Lower leg skin (tissue), 4 donors: ENCODE results near the gene NPAS3. TPM values are rescaled to one million over a fixed set of nuclear protein-coding genes. Genes with fewer than 3 reads are reported as not detected.

Experiments
- DNase-seq, 2 donors: peaks; one replicate each; pipeline ENCODE4 v3.0.0-alpha.2; 2019; ENCODE audit warnings: low spot score in 2 of 2
- H3K4me3 ChIP-seq: fragments of 200-600 bp; sonication (generic); 2 replicates; pipeline ENCODE4 v1.5.1; 2017; ENCODE audit warnings: mild to moderate bottlenecking, low read depth; ENCODE audit not compliant: poor library complexity, severe bottlenecking
- POLR2A ChIP-seq, 2 donors: fragments of 450-650 bp; IDR thresholded peaks; one replicate each; pipeline ENCODE4 v1.6.1; 2016 to 2017; ENCODE audit warnings: antibody characterized with exemption in 2 of 2, mild to moderate bottlenecking in 1 of 2, moderate library complexity in 1 of 2
- WGBS, 2 donors: methylation state at CpG; one replicate each; pipeline ENCODE4 v1.1.5; 2018; 5-methylcytosine and 5-hydroxymethylcytosine counted together
- intact Hi-C: fragments of 100-400 bp; cut with DNase I; formaldehyde crosslinking; loops from one replicate; pipeline ENCODE4 v1.15.0; 2023; ENCODE audit warnings: low total_unique reads
- total RNA-seq, 4 donors: library from RNA; depleted of rRNA; stranded (reverse); fragments of >200 nt; gene quantifications; one replicate each; pipeline ENCODE4 v1.1.0, GENCODE V29; 2016
- TF ChIP-seq, protein P1 (sequence below), 3 donors: fragments of 450-650 bp; IDR thresholded peaks; one replicate each; pipeline ENCODE4 v1.5.1; 2016; ENCODE audit warnings: antibody characterized with exemption in 3 of 3, mild to moderate bottlenecking in 3 of 3, moderate library complexity in 2 of 3

The NPAS3 gene
- total RNA-seq, 4 donors from 2014 or later = 0.25 to 0.29 TPM; not detected in 2

DNA sequence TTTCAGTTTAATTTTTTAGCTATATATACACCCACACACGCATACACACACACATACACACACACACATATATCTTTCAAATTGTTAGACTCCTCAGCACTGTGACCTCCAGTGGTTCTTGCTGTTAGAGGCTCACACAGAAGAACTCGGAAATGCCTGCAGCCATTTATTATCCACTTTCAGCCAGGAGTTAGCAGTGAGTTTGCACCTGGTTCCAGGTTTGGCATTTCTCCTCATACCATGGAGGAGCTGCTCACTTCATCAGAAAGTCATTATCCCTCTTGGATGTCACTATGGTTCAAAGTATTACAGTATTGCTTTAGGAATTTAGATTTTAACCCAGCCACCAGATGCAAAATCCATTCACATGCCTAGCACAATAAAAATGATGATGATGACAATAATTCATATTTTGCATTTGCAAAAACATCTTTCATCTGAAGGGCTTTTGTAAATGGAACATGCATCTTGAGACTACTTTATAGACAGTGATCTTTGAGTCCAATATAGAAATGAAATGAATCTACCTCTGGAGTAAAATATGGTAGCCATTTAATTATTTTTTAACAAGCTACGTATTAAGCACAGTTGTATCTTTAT lies 42.3 kb downstream of the NPAS3 start:
- DNase-seq = no peak
- TF ChIP-seq POLR2A (IDR thresholded peaks at IDR 0.05) = no peak
- TF ChIP-seq, protein P1, sequence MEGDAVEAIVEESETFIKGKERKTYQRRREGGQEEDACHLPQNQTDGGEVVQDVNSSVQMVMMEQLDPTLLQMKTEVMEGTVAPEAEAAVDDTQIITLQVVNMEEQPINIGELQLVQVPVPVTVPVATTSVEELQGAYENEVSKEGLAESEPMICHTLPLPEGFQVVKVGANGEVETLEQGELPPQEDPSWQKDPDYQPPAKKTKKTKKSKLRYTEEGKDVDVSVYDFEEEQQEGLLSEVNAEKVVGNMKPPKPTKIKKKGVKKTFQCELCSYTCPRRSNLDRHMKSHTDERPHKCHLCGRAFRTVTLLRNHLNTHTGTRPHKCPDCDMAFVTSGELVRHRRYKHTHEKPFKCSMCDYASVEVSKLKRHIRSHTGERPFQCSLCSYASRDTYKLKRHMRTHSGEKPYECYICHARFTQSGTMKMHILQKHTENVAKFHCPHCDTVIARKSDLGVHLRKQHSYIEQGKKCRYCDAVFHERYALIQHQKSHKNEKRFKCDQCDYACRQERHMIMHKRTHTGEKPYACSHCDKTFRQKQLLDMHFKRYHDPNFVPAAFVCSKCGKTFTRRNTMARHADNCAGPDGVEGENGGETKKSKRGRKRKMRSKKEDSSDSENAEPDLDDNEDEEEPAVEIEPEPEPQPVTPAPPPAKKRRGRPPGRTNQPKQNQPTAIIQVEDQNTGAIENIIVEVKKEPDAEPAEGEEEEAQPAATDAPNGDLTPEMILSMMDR (IDR thresholded peaks at IDR 0.05) = no peak
- H3K4me3 ChIP-seq = no peak overlapping the region
- intact Hi-C loops = no loop called here
- 60 to 64% methylated on average over 3 of the region's 3 CpGs for WGBS, 2 donors

DNA sequence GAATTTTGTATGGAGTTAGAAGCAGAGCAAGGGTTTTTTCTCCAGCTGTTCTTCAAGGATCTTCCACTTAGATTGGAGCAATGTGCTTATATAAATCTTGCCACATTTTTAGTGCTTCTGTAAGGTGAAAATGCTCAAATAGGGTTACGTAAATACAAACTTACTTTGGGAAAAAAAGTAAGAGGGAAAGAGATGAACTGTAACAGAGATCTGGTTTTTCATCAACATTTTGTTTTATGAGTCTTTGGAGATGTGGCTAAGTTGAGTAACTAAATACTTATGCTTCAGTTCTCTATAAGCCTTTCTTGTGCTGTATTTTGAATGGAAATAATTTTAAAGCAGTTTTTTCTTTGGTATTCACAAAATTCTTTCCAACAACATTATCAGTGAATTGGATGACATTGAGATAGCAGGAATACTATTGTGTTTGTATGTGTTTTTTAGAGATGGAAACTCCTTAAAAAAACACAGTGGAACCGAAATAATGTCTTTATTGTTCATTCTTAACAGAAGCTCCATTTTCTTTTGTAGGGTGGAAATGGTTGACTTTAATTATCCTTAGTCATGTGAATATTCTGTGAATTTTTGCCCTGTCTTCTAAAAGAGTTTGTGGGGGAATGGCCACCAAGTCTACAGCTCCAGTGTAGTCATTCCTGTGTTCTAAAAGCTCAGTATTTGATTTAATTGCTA lies 45.7 kb downstream of the NPAS3 start:
- DNase-seq = no peak
- intact Hi-C loops = no loop called here
- TF ChIP-seq POLR2A (IDR thresholded peaks at IDR 0.05) = no peak
- TF ChIP-seq, protein P1 (IDR thresholded peaks at IDR 0.05) = no peak
- no peak overlapping the region for H3K4me3 ChIP-seq
- WGBS, 2 donors = 79 to 84% methylated on average over 2 of the region's 2 CpGs

DNA sequence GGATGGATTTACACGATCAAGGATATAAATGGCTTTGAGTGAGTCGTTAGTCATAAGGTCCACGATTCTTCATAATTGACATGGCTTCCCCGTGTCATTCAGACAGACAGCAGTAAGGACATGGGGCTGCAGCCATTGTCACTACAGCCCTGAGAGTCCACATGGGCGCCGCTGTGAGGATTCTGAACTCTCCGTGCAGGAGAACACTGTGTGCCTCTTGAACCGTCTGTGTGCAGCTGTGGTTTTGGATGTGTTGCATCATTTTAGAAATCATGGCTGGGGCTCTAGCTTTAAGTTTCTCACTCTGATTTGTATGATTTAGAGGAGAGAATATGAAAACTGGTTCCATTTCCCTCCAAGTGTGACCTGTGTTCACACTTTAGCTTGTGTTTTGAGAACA lies 47.2 kb downstream of the NPAS3 start:
- H3K4me3 ChIP-seq = no peak overlapping the region
- DNase-seq = no peak
- intact Hi-C loops = no loop called here
- WGBS, 2 donors = 88 to 91% methylated on average over 8 of the region's 8 CpGs
- no peak for TF ChIP-seq POLR2A (IDR thresholded peaks at IDR 0.05)
- TF ChIP-seq, protein P1 (IDR thresholded peaks at IDR 0.05) = no peak

- H3K4me3 ChIP-seq = no peak overlapping the region
- WGBS, 2 donors = 84 to 88% methylated on average over 7 of the region's 7 CpGs
- TF ChIP-seq POLR2A (IDR thresholded peaks at IDR 0.05) = no peak
- TF ChIP-seq, protein P1 (IDR thresholded peaks at IDR 0.05) = no peak
- no peak for DNase-seq
- intact Hi-C loops = no loop called here
Measured at GRCh38 chr14:32986791-32987540, 48.3 kb downstream of the NPAS3 start.

DNA sequence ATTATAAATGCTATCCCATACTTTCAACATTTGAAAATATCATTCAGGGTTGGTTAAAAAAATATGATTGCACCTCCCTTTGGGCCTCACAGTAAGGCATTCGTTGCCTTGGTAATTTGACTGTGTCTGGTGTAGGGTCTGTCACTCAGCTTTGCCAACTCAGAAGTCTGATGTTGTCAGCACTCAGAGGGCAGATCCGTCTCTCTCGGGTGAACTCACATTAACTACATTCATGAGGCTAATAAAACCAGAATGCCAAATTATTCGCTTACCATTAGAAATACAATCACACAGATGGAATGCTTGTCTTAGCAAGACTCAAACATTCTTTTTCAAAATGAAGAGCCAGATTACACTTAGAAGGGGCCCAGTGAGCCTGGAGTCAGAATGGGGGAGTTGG lies 53.0 kb downstream of the NPAS3 start:
- WGBS, 2 donors = 55 to 64% methylated on average over 4 of the region's 4 CpGs

More for the DNA sequence above, 53.0 kb downstream of the NPAS3 start:
- no peak for DNase-seq
- intact Hi-C loops = no loop called here
- no peak overlapping the region for H3K4me3 ChIP-seq
- TF ChIP-seq, protein P1 (IDR thresholded peaks at IDR 0.05) = no peak
- TF ChIP-seq POLR2A (IDR thresholded peaks at IDR 0.05) = no peak
